MCF 10A (cell line): ENCODE data around the gene LAMB3. TPM values are rescaled to one million over a fixed set of nuclear protein-coding genes. Genes with fewer than 3 reads are reported as not detected.

Source experiments
- BruUV-seq: library from RNA; stranded (reverse); fragments of 400-500 nt; replicated peaks from 2 replicates; lab custom pipeline; 2021; lab: Mats Ljungman, UMichigan
- CTCF ChIA-PET: fragments of 300-600 bp; sonication (Branson Sonifier 250); formaldehyde crosslinking; extraction: SDS; loops from one replicate; lab custom pipeline; 2021; ENCODE audit warnings: antibody characterized with exemption, inconsistent platforms; lab: Yijun Ruan, JAX
- POLR2A ChIA-PET: fragments of 300-600, 350-650 bp; sonication (Branson Sonifier 250); formaldehyde crosslinking; extraction: SDS; loops from one replicate; lab custom pipeline; 2020; ENCODE audit warnings: antibody characterized with exemption, inconsistent platforms; lab: Yijun Ruan, JAX
- DNase-seq: peaks from one replicate; pipeline ENCODE4 v3.0.0-alpha.2; 2018; ENCODE audit not compliant: unreplicated experiment
- H3K27ac Mint-ChIP-seq: one replicate; pipeline ENCODE4 v1.8.0; 2022; ENCODE audit warnings: mild to moderate bottlenecking, low read depth, mixed read lengths; ENCODE audit not compliant: unreplicated experiment
- H3K27me3 Mint-ChIP-seq: one replicate; pipeline ENCODE4 v1.8.0; 2022; ENCODE audit warnings: mixed read lengths; ENCODE audit not compliant: insufficient read depth, unreplicated experiment
- H3K36me3 Mint-ChIP-seq: one replicate; pipeline ENCODE4 v1.8.0; 2022; ENCODE audit warnings: mild to moderate bottlenecking, moderate library complexity, mixed read lengths; ENCODE audit not compliant: insufficient read depth, unreplicated experiment
- H3K4me1 Mint-ChIP-seq: one replicate; pipeline ENCODE4 v1.8.0; 2022; ENCODE audit warnings: mixed read lengths; ENCODE audit not compliant: insufficient read depth, unreplicated experiment
- H3K4me3 Mint-ChIP-seq: one replicate; pipeline ENCODE4 v1.8.0; 2022; ENCODE audit warnings: mild to moderate bottlenecking, moderate library complexity, mixed read lengths; ENCODE audit not compliant: unreplicated experiment
- H3K9me3 Mint-ChIP-seq: one replicate; pipeline ENCODE4 v1.8.0; 2022; ENCODE audit warnings: mixed read lengths; ENCODE audit not compliant: unreplicated experiment
- CTCF ChIP-seq: fragments of 200-600 bp; IDR thresholded peaks from one replicate; pipeline ENCODE4 v1.8.0; 2022; ENCODE audit warnings: antibody characterized with exemption, mild to moderate bottlenecking; ENCODE audit not compliant: unreplicated experiment
- intact Hi-C: fragments of 100-400 bp; cut with micrococcal nuclease; formaldehyde crosslinking; loops from 2 replicates; pipeline ENCODE4 v1.14.1; 2022
- total RNA-seq: library from RNA; stranded (reverse); gene quantifications from 2 replicates; pipeline ENCODE4 v1.2.3, GENCODE V29; 2022

The LAMB3 gene
- total RNA-seq, 1 experiment from 2014 or later: 1,572 TPM

GRCh38 chr1:209692745-209693504 is 40.7 kb upstream of the LAMB3 start:
- Mint-ChIP-seq H3K4me3 (no peak overlapping the region), H3K4me1 (peaks cover 64% of the 10 kb centered on the region), H3K27ac (peak overlapping the region; percentile 55), H3K27me3 (peaks cover 17% of the 10 kb centered on the region), H3K9me3 (no peaks in the 10 kb centered on the region), H3K36me3 (no peaks in the 10 kb centered on the region)
- peak; percentile 100 for TF ChIP-seq CTCF
- POLR2A ChIA-PET: interaction anchor here (0.6 to 20.0 kb wide), 11 partner anchors 28 to 168 kb away, joined by 3 to 458 read pairs (median 5); partner anchors contain the start of gene LAMB3
- peak; percentile 98 for DNase-seq
- CTCF ChIA-PET: interaction anchor here (0.5 to 21.9 kb wide), 36 partner anchors 12 to 251 kb away, joined by 3 to 564 read pairs (median 5); partner anchors contain the start of genes CAMK1G, G0S2, HSD11B1 and LAMB3
- BruUV-seq: no TSS peak
- intact Hi-C loops: loop anchor here (1.0 to 2.0 kb wide), 4 partner anchors 40 to 124 kb away; no protein-coding TSS in a partner anchor

- ChIA-PET POLR2A (interaction anchor here (0.6 to 20.0 kb wide), 10 partner anchors 27 to 169 kb away, joined by 3 to 458 read pairs (median 4); partner anchors contain the start of gene LAMB3), CTCF (interaction anchor here (0.6 to 21.9 kb wide), 22 partner anchors 10 to 639 kb away, joined by 3 to 564 read pairs (median 6); partner anchors contain the start of genes CAMK1G, G0S2, HSD11B1 and LAMB3)
- peak; percentile 38 for DNase-seq
- Mint-ChIP-seq H3K27ac (peak overlapping the region; percentile 55), H3K4me1 (peaks cover 63% of the 10 kb centered on the region), H3K27me3 (peaks cover 17% of the 10 kb centered on the region), H3K36me3 (no peaks in the 10 kb centered on the region), H3K4me3 (no peak overlapping the region), H3K9me3 (no peaks in the 10 kb centered on the region)
- BruUV-seq: no TSS peak
- intact Hi-C loops: loop anchor here (1.0 to 2.0 kb wide), 3 partner anchors 39 to 123 kb away; no protein-coding TSS in a partner anchor
- TF ChIP-seq CTCF: no peak
Measured at GRCh38 chr1:209692296-209692695, 40.1 kb upstream of the LAMB3 start.

DNA sequence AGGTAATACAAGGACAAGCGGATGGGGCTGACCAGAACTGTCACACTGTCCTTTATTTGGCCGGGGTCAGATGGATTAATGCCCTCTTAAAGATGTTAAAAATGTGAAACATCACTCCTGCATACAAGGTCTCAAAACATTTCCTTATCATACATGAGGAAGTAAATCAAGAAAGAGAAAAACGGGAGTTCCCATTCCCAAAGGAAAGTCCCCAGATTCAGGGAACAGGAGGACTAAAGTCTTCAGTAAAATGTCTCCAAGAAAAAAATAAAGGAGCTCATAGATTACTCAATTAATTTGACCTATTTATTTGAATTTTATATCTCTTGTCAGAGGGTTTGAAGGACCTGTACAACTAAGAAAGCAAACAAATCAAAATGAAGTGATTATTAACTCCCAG is 39.0 kb upstream of the LAMB3 start:
- Mint-ChIP-seq H3K4me1 (peaks cover 52% of the 10 kb centered on the region), H3K36me3 (no peaks in the 10 kb centered on the region), H3K4me3 (no peak overlapping the region), H3K27me3 (peaks cover 17% of the 10 kb centered on the region), H3K9me3 (no peaks in the 10 kb centered on the region), H3K27ac (peak overlapping the region; percentile 55)
- intact Hi-C loops: loop anchor here (1.0 kb wide), 1 partner anchor 115 kb away; no protein-coding TSS in a partner anchor
- CTCF ChIA-PET: interaction anchor here (0.7 to 21.9 kb wide), 16 partner anchors 9 to 133 kb away, joined by 3 to 564 read pairs (median 15); partner anchors contain the start of genes CAMK1G, G0S2, HSD11B1 and LAMB3
- POLR2A ChIA-PET: interaction anchor here (1.0 to 20.0 kb wide), 8 partner anchors 10 to 124 kb away, joined by 3 to 458 read pairs (median 6); partner anchors contain the start of gene LAMB3
- BruUV-seq: no TSS peak
- DNase-seq: peak; percentile 37
- no peak for TF ChIP-seq CTCF

DNA sequence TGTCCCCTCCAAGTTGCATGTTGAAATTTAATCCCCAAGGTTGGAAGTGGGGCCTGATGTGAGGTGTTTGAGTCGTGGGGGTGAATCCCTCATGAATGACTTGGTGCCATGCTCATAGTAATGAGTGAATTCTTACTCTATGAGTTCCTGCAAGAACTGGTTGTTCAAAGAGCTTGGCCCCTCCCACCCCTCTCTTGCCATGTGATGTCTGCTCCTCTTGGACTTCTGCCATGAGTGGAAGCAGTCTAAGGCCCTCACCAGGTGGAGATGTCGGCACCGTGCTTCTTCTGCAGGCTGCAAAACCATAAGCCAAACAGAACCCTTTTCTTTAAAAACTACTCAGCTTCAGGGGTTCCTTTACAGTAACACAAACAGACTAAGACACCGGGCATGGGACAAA is 37.3 kb upstream of the LAMB3 start:
- H3K9me3 Mint-ChIP-seq: no peaks in the 10 kb centered on the region
- CTCF ChIA-PET: interaction anchor here (0.6 to 21.9 kb wide), 15 partner anchors 10 to 120 kb away, joined by 3 to 564 read pairs (median 5); partner anchors contain the start of genes CAMK1G, G0S2 and LAMB3
- intact Hi-C loops: no loop called here

More for the DNA sequence above, 37.3 kb upstream of the LAMB3 start:
- Mint-ChIP-seq H3K36me3 (no peaks in the 10 kb centered on the region), H3K27ac (no peak overlapping the region), H3K4me3 (no peak overlapping the region), H3K4me1 (peaks cover 46% of the 10 kb centered on the region), H3K27me3 (peaks cover 14% of the 10 kb centered on the region)
- peak; percentile 92 for DNase-seq
- POLR2A ChIA-PET: interaction anchor here (0.5 to 20.0 kb wide), 13 partner anchors 8 to 200 kb away, joined by 3 to 458 read pairs (median 4); partner anchors contain the start of genes G0S2 and LAMB3
- no peak for TF ChIP-seq CTCF
- no TSS peak for BruUV-seq
